ENCODE results near the gene ATXN1.

ATXN1 gene

GRCh38 chr6:16663901-16664300 is 97.4 kb downstream of the ATXN1 start:
- no peak for TF ChIP-seq CTCF (IDR thresholded peaks at IDR 0.05)

GRCh38 chr6:16660157-16660497 is 101.1 kb downstream of the ATXN1 start:
- no peak for TF ChIP-seq CTCF (IDR thresholded peaks at IDR 0.05)

- TF ChIP-seq CTCF (IDR thresholded peaks at IDR 0.05) = no peak
Measured at GRCh38 chr6:16659466-16660156, 101.6 kb downstream of the ATXN1 start.

- no peak for TF ChIP-seq CTCF (IDR thresholded peaks at IDR 0.05)
Measured at GRCh38 chr6:16658348-16659034, 102.8 kb downstream of the ATXN1 start.

- TF ChIP-seq CTCF (IDR thresholded peaks at IDR 0.05) = no peak
Measured at GRCh38 chr6:16657768-16658167, 103.5 kb downstream of the ATXN1 start.

GRCh38 chr6:16656451-16656850 is 104.8 kb downstream of the ATXN1 start:
- TF ChIP-seq CTCF (IDR thresholded peaks at IDR 0.05) = no peak

GRCh38 chr6:16654701-16655100 is 106.6 kb downstream of the ATXN1 start:
- no peak for TF ChIP-seq CTCF (IDR thresholded peaks at IDR 0.05)
